ENCODE results near the gene HPSE2. TPM values are rescaled to one million over a fixed set of nuclear protein-coding genes. Genes with fewer than 3 reads are reported as not detected.

HPSE2 gene
- total RNA-seq, 1 experiment from 2014 or later: not detected

- Histone ChIP-seq H3K27ac (ENCODE audit: low read length) (no peak overlapping the region), H3K9me3 (ENCODE audit: control insufficient read depth, insufficient read depth, low read depth, low read length) (no peaks in the 10 kb centered on the region), H3K27me3 (ENCODE audit: control insufficient read depth, insufficient read depth, low read length) (peaks cover 31% of the 10 kb centered on the region), H3K4me3 (ENCODE audit: low read depth in 2 of 2, low read length in 2 of 2) (no peak overlapping the region), H3K36me3 (ENCODE audit: control insufficient read depth, insufficient read depth, low read length) (no peaks in the 10 kb centered on the region; the same call in 1 of the 2 replicates), H3K4me1 (ENCODE audit: control insufficient read depth, insufficient read depth, low read length) (peaks cover 4% of the 10 kb centered on the region; the same call in 1 of the 2 replicates)
- CTCF ChIA-PET: no interaction called here
- no TSS peak for BruUV-seq (replicated peaks)
- TF ChIP-seq TCF7L2 (IDR thresholded peaks at IDR 0.05; ENCODE audit: low read depth, low read length): no peak
- no peak for TF ChIP-seq SIN3A (IDR thresholded peaks at IDR 0.05; ENCODE audit: borderline replicate concordance, insufficient read depth, low read depth, low read length)
- TF ChIP-seq CTCF (IDR thresholded peaks at IDR 0.05): no peak
- no peak for TF ChIP-seq POLR2AphosphoS5 (IDR thresholded peaks at IDR 0.05; ENCODE audit: low read depth, low read length)
- no peak for TF ChIP-seq REST (IDR thresholded peaks at IDR 0.05; ENCODE audit: insufficient read depth in 1 of 2, low read depth in 2 of 2, low read length in 1 of 2)
- ATAC-seq (no peak), DNase-seq (ENCODE audit: low read depth, low spot score) (no peak)
- POLR2A ChIA-PET: no interaction called here
- intact Hi-C loops (cut with micrococcal nuclease; ENCODE audit: unreplicated experiment) (no loop called here), in situ Hi-C loops (cut with HindIII; ENCODE audit: low pct_unique_long_range_greater_than_20kb, low sequenced_read_pairs) (no loop called here)
Observed at GRCh38 chr10:98470850-98471249, 764.8 kb downstream of the HPSE2 start.

GRCh38 chr10:98469001-98469931 is 766.4 kb downstream of the HPSE2 start:
- H3K4me3 ChIP-seq (ENCODE audit: low read depth in 2 of 2, low read length in 2 of 2): no peak overlapping the region
- ChIA-PET CTCF (interaction anchor here (0.6 kb wide), 1 partner anchor 197 kb away, joined by 6 read pairs; no protein-coding TSS in a partner anchor), POLR2A (no interaction called here)
- peaks cover 4% of the 10 kb centered on the region; the same call in 1 of the 2 replicates for H3K4me1 ChIP-seq (ENCODE audit: control insufficient read depth, insufficient read depth, low read length)
- DNase-seq (ENCODE audit: low read depth, low spot score): no peak
- no TSS peak for BruUV-seq (replicated peaks)
- peaks cover 30% of the 10 kb centered on the region for H3K27me3 ChIP-seq (ENCODE audit: control insufficient read depth, insufficient read depth, low read length)
- TF ChIP-seq POLR2AphosphoS5 (IDR thresholded peaks at IDR 0.05; ENCODE audit: low read depth, low read length) (no peak), REST (IDR thresholded peaks at IDR 0.05; ENCODE audit: insufficient read depth in 1 of 2, low read depth in 2 of 2, low read length in 1 of 2) (no peak), SIN3A (IDR thresholded peaks at IDR 0.05; ENCODE audit: borderline replicate concordance, insufficient read depth, low read depth, low read length) (no peak), CTCF (IDR thresholded peaks at IDR 0.05) (no peak), TCF7L2 (IDR thresholded peaks at IDR 0.05; ENCODE audit: low read depth, low read length) (no peak)
- no peak for ATAC-seq
- no peak overlapping the region for H3K27ac ChIP-seq (ENCODE audit: low read length)
- intact Hi-C loops (cut with micrococcal nuclease; ENCODE audit: unreplicated experiment): no loop called here
- no peaks in the 10 kb centered on the region; the same call in 1 of the 2 replicates for H3K36me3 ChIP-seq (ENCODE audit: control insufficient read depth, insufficient read depth, low read length)
- H3K9me3 ChIP-seq (ENCODE audit: control insufficient read depth, insufficient read depth, low read depth, low read length): no peaks in the 10 kb centered on the region
- in situ Hi-C loops (cut with HindIII; ENCODE audit: low pct_unique_long_range_greater_than_20kb, low sequenced_read_pairs): no loop called here
